ENCODE measurements around the gene SF3B1. TPM values are rescaled to one million over a fixed set of nuclear protein-coding genes. Genes with fewer than 3 reads are reported as not detected.
A peak's percentile ranks its signal among the peaks of the same experiment; 100 is the strongest.

SF3B1 gene
- total RNA-seq, 2 donors from 2014 or later: 308 to 356 TPM

DNA sequence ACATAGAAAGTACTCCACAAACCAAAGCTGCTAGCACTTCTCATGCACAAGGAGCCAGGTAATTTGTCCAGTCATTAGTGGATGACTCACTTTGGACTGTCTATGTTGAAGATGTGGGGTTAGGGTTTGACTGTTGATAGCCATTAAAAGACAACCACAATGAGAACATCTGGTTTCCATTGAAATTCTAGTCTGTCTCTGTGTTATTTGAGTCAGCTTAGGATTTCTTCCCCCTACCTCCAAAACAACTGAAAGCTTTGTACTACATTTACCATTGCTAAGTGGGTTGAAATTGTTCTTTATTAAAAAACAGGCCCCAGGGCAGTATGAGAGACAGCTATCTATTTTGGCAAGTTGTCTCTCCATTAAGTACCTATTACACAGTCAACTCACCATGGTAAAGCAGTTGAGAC, 74.1 kb downstream of the SF3B1 start:
- no peaks in the 10 kb centered on the region for H3K36me3 Mint-ChIP-seq (ENCODE audit: low read depth)
- H3K36me3 ChIP-seq (ENCODE audit: control insufficient read depth, insufficient read depth, low read length): no peaks in the 10 kb centered on the region
- no peak overlapping the region for H3K4me3 Mint-ChIP-seq
- H3K27ac ChIP-seq (ENCODE audit: low read depth, low read length): no peak overlapping the region
- peaks cover 9% of the 10 kb centered on the region for H3K9me3 ChIP-seq (ENCODE audit: control insufficient read depth, low read length)
- no peaks in the 10 kb centered on the region for H3K4me1 ChIP-seq (ENCODE audit: control insufficient read depth, insufficient read depth, low read length)
- no peak for DNase-seq
- H3K4me3 ChIP-seq (ENCODE audit: low read length): no peak overlapping the region
- TF ChIP-seq CTCF (conservative IDR thresholded peaks at IDR 0.05): no peak
- H3K27ac Mint-ChIP-seq: no peak overlapping the region
- H3K27me3 ChIP-seq (ENCODE audit: control insufficient read depth, insufficient read depth, low read length, poor library complexity, severe bottlenecking): no peaks in the 10 kb centered on the region
- no peaks in the 10 kb centered on the region for H3K9me3 Mint-ChIP-seq
- H3K4me1 Mint-ChIP-seq: peaks cover 8% of the 10 kb centered on the region
- no peaks in the 10 kb centered on the region for H3K27me3 Mint-ChIP-seq (ENCODE audit: insufficient read depth)
- H3K9ac ChIP-seq (ENCODE audit: extremely low read depth, low read length, poor library complexity, severe bottlenecking): no peak overlapping the region

- H3K27ac Mint-ChIP-seq: no peak overlapping the region
- H3K9me3 ChIP-seq (ENCODE audit: control insufficient read depth, low read length): peaks cover 9% of the 10 kb centered on the region
- H3K4me3 Mint-ChIP-seq: no peak overlapping the region
- no peaks in the 10 kb centered on the region for H3K4me1 ChIP-seq (ENCODE audit: control insufficient read depth, insufficient read depth, low read length)
- peak; percentile 59 for TF ChIP-seq CTCF (conservative IDR thresholded peaks at IDR 0.05)
- peak; percentile 61 for DNase-seq
- H3K27ac ChIP-seq (ENCODE audit: low read depth, low read length): no peak overlapping the region
- H3K4me1 Mint-ChIP-seq: peaks cover 8% of the 10 kb centered on the region
- H3K27me3 Mint-ChIP-seq (ENCODE audit: insufficient read depth): no peaks in the 10 kb centered on the region
- H3K9me3 Mint-ChIP-seq: no peaks in the 10 kb centered on the region
- no peak overlapping the region for H3K9ac ChIP-seq (ENCODE audit: extremely low read depth, low read length, poor library complexity, severe bottlenecking)
- no peaks in the 10 kb centered on the region for H3K36me3 ChIP-seq (ENCODE audit: control insufficient read depth, insufficient read depth, low read length)
- no peak overlapping the region for H3K4me3 ChIP-seq (ENCODE audit: low read length)
- 69% methylated on average over 1 of the region's 1 CpG; no CpG with 5 or more reads in 1 of the 2 experiments for WGBS, 2 experiments (ENCODE audit: insufficient coverage in 1 of 2, insufficient read length in 1 of 2)
- no peaks in the 10 kb centered on the region for H3K27me3 ChIP-seq (ENCODE audit: control insufficient read depth, insufficient read depth, low read length, poor library complexity, severe bottlenecking)
- H3K36me3 Mint-ChIP-seq (ENCODE audit: low read depth): no peaks in the 10 kb centered on the region
These were observed 75.0 kb downstream of the SF3B1 start for GRCh38 chr2:197359859-197360258.

- no peaks in the 10 kb centered on the region for H3K27me3 Mint-ChIP-seq (ENCODE audit: insufficient read depth)
- H3K4me1 ChIP-seq (ENCODE audit: control insufficient read depth, insufficient read depth, low read length): no peaks in the 10 kb centered on the region
- H3K9ac ChIP-seq (ENCODE audit: extremely low read depth, low read length, poor library complexity, severe bottlenecking): no peak overlapping the region
- peaks cover 5% of the 10 kb centered on the region for H3K4me1 Mint-ChIP-seq
- no peaks in the 10 kb centered on the region for H3K27me3 ChIP-seq (ENCODE audit: control insufficient read depth, insufficient read depth, low read length, poor library complexity, severe bottlenecking)
- H3K4me3 Mint-ChIP-seq: no peak overlapping the region
- no peak overlapping the region for H3K27ac Mint-ChIP-seq
- H3K36me3 ChIP-seq (ENCODE audit: control insufficient read depth, insufficient read depth, low read length): no peaks in the 10 kb centered on the region
- no peak overlapping the region for H3K4me3 ChIP-seq (ENCODE audit: low read length)
- no peaks in the 10 kb centered on the region for H3K9me3 Mint-ChIP-seq
- 67 to 82% methylated on average over 1 to 2 of the region's 2 CpGs for WGBS, 2 experiments (ENCODE audit: insufficient coverage in 1 of 2, insufficient read length in 1 of 2)
- TF ChIP-seq CTCF (conservative IDR thresholded peaks at IDR 0.05): no peak
- H3K36me3 Mint-ChIP-seq (ENCODE audit: low read depth): no peaks in the 10 kb centered on the region
- DNase-seq: no peak
- no peak overlapping the region for H3K27ac ChIP-seq (ENCODE audit: low read depth, low read length)
- H3K9me3 ChIP-seq (ENCODE audit: control insufficient read depth, low read length): peaks cover 9% of the 10 kb centered on the region
These were observed 75.9 kb downstream of the SF3B1 start for GRCh38 chr2:197358931-197359330.
